C4-2B (cell line): Measurements from ENCODE around the gene RRAGC.

Experiments used
- CTCF ChIP-seq: fragments of 450-650 bp; conservative IDR thresholded peaks from 2 replicates; pipeline ENCODE4 v1.5.1; 2017; ENCODE audit warnings: mild to moderate bottlenecking
- ZFX ChIP-seq: fragments of 450-650 bp; IDR thresholded peaks from 2 replicates; pipeline ENCODE4 v1.6.1; 2017

GRCh38 chr1:38833146-38833545 is 26.4 kb downstream of the RRAGC start:
- TF ChIP-seq CTCF (no peak), ZFX (no peak)
